Panc1 (cell line): Measurements from ENCODE around the gene RNF213.

ENCODE experiments used
- CTCF ChIP-seq: fragments of 450-650 bp; IDR thresholded peaks from 2 replicates; pipeline ENCODE4 v1.5.1; 2017; ENCODE audit warnings: mild to moderate bottlenecking
- REST ChIP-seq, 2 experiments: IDR thresholded peaks; 2 replicates each; pipeline ENCODE4 v1.6.1; 2011 to 2012; ENCODE audit warnings: low read depth in 2 of 2, control low read depth in 1 of 2, low read length in 1 of 2, mild to moderate bottlenecking in 1 of 2, moderate library complexity in 1 of 2; ENCODE audit not compliant: insufficient read depth in 1 of 2
- TCF7L2 ChIP-seq: IDR thresholded peaks from 2 replicates; pipeline ENCODE4 v1.6.1; 2011; ENCODE audit warnings: mild to moderate bottlenecking, low read depth, low read length, inconsistent platforms

GRCh38 chr17:80223838-80224497, 36.7 kb upstream of the RNF213 start:
- TF ChIP-seq REST (IDR thresholded peaks at IDR 0.05; ENCODE audit: insufficient read depth in 1 of 2, low read depth in 2 of 2, low read length in 1 of 2): no peak
- no peak for TF ChIP-seq CTCF
- TF ChIP-seq TCF7L2: no peak
